ENCODE data around the gene GPRIN3.
A peak's percentile ranks its signal among the peaks of the same experiment; 100 is the strongest.

Gene GPRIN3

DNA sequence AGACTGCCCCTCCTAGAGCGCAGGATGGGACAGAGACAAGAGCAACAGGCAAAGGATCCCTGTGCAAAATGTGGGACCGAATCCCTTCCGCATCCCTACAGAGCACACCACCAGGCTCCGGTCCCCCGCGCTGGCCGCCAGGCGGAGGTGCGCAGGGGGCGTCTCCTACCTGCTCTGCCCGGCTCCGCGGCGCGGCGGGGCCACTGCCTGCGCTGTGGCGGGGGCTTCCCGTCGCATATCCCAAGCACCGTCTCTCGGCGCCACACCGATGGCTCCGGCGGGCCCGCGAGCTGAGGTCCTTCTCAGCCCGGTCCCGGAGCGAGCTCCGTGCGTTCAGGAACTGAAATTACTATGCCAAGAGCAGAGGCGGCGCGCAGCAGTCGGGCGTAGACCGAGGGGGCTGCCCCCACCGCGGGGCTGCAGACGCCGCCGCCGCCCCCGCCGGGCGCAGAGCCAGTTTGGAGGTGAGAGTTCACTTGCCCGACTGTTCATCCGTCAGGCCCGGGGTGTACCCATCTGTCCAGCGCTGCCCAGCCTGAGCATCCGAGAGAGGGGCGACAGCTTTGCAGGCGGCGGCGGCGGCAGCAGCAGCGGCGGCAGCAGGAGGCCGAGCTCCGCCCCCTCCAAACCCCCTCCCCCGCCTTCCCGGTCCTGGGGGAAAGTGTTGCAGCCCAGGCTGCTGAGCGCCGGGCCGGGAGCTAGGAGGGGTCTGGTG is at the start of gene GPRIN3:
GPRIN3 (minus strand) TSS at position 355 of the 715 bp plus-strand sequence. CDS start 57,690 bp downstream, outside the sequence.
- no peaks in the 10 kb centered on the region for H3K36me3 ChIP-seq (ENCODE audit: insufficient read depth, low read length)
- H2AFZ ChIP-seq (ENCODE audit: low read depth, low read length): peak within 1 kb of the TSS; percentile 99
- peaks cover 4% of the 10 kb centered on the region for H3K4me1 ChIP-seq (ENCODE audit: insufficient read depth, low read length)
- H3K9me3 ChIP-seq (ENCODE audit: low read length): no peaks in the 10 kb centered on the region
- H3K4me3 ChIP-seq (ENCODE audit: low read length): peak within 1 kb of the TSS; percentile 50
- H3K27me3 ChIP-seq (ENCODE audit: insufficient read depth, low read length): peaks cover 33% of the 10 kb centered on the region

DNA sequence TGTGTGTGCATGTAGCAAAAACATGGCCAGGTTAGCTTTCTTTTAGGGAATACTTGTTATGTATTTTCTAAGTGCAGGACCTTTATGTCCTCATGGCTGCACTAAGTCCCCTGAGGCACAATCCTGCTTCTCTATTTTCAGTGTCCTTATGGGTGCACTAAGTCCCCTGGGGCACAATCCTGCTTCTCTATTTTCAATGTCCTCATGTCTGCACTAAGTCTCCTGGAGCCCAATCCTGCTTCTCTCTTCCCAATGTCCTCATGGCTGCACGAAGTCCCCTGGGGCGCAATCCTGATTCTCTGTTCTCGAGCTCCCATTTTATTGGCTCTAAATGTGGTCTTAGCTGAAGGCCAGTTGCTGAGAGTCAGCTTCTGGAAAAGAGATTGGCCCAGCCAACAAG is 49.7 kb upstream of the GPRIN3 start:
- Histone ChIP-seq H3K9me3 (ENCODE audit: low read length) (no peaks in the 10 kb centered on the region), H3K4me1 (ENCODE audit: insufficient read depth, low read length) (no peaks in the 10 kb centered on the region), H2AFZ (ENCODE audit: low read depth, low read length) (no peak overlapping the region), H3K4me3 (ENCODE audit: low read length) (no peak overlapping the region), H3K36me3 (ENCODE audit: insufficient read depth, low read length) (no peaks in the 10 kb centered on the region), H3K27me3 (ENCODE audit: insufficient read depth, low read length) (no peaks in the 10 kb centered on the region)

DNA sequence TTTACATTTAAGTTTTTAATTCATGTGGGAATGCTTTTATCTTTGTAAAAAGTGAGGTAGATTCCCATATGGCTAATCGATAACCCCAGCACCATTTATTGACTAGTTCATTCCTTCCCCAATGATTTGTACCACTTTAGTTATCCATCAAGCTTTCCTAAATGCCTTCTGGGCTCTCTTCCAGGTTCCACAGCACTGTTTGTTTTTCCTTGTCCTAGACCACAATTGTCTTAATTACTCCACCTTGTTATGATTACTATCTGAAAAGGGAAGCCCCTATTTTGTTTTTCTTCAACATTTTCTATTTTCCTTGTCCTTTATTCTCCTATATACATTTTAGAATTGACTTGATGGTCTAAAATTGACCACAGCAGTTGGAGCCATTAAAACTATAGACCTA is 48.5 kb upstream of the GPRIN3 start:
- Histone ChIP-seq H3K4me1 (ENCODE audit: insufficient read depth, low read length) (no peaks in the 10 kb centered on the region), H2AFZ (ENCODE audit: low read depth, low read length) (no peak overlapping the region), H3K27me3 (ENCODE audit: insufficient read depth, low read length) (no peaks in the 10 kb centered on the region), H3K4me3 (ENCODE audit: low read length) (no peak overlapping the region), H3K36me3 (ENCODE audit: insufficient read depth, low read length) (no peaks in the 10 kb centered on the region), H3K9me3 (ENCODE audit: low read length) (no peaks in the 10 kb centered on the region)

DNA sequence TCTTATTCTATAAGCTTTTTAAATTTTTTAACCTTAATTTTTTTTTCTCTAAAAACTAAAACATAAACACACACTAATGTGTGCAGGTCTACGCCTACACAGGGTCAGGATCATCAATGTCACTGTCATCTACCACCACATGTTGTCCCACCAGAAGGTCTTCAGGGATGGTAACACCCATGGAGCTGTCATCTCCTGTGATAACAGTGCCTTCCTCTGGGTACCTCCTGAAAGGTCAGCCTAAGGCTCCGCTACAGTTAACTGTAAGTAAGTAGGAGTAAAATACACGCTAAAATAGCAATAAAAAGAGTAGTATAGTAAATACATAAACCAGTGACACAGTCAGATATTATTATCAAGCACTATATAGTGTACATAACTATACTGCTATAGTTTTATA is 45.9 kb upstream of the GPRIN3 start:
- no peak overlapping the region for H3K4me3 ChIP-seq (ENCODE audit: low read length)
- no peaks in the 10 kb centered on the region for H3K36me3 ChIP-seq (ENCODE audit: insufficient read depth, low read length)
- H2AFZ ChIP-seq (ENCODE audit: low read depth, low read length): no peak overlapping the region
- H3K4me1 ChIP-seq (ENCODE audit: insufficient read depth, low read length): no peaks in the 10 kb centered on the region
- no peaks in the 10 kb centered on the region for H3K27me3 ChIP-seq (ENCODE audit: insufficient read depth, low read length)
- no peaks in the 10 kb centered on the region for H3K9me3 ChIP-seq (ENCODE audit: low read length)

DNA sequence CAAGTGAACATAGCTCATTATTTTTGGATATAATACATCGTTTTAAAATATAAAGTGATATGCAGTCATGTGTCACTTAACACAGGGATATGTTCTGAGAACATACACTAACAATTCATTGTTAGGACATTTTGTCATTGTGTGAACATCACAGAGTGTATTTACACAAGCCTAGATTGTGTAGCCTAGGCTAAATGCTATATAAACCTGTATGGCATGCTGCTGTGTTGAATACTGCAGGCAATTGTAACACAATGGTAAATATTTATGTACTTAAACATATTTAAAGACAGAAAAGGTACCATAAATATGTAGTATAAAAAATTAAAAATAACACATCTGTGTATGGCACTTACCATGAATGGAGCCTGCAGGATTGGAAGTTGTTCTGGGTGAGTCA is 44.9 kb upstream of the GPRIN3 start:
- Histone ChIP-seq H3K36me3 (ENCODE audit: insufficient read depth, low read length) (no peaks in the 10 kb centered on the region), H2AFZ (ENCODE audit: low read depth, low read length) (no peak overlapping the region), H3K4me1 (ENCODE audit: insufficient read depth, low read length) (no peaks in the 10 kb centered on the region), H3K27me3 (ENCODE audit: insufficient read depth, low read length) (no peaks in the 10 kb centered on the region), H3K9me3 (ENCODE audit: low read length) (peaks cover 3% of the 10 kb centered on the region), H3K4me3 (ENCODE audit: low read length) (no peak overlapping the region)

DNA sequence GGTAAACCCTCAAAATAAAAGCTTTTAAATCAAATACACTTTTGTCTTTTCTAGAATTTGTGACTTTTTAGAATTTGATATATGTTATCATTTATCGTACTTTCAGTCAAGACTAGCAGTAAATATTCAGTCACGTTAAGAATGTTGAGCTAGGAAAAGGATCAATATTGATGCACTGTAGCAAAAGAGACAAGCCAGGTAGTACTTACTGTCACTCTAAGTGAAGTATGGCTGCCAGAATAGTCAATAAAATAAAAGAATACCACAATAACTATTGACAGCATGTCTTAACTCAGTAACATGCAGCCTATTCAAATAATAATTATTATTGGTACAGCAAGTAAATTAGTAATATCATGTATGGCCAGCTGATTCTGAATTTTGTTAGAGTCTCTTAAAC is 43.6 kb upstream of the GPRIN3 start:
- H3K4me1 ChIP-seq (ENCODE audit: insufficient read depth, low read length): no peaks in the 10 kb centered on the region
- no peaks in the 10 kb centered on the region for H3K27me3 ChIP-seq (ENCODE audit: insufficient read depth, low read length)
- no peak overlapping the region for H3K4me3 ChIP-seq (ENCODE audit: low read length)
- no peaks in the 10 kb centered on the region for H3K36me3 ChIP-seq (ENCODE audit: insufficient read depth, low read length)
- no peak overlapping the region for H2AFZ ChIP-seq (ENCODE audit: low read depth, low read length)
- peaks cover 3% of the 10 kb centered on the region for H3K9me3 ChIP-seq (ENCODE audit: low read length)

DNA sequence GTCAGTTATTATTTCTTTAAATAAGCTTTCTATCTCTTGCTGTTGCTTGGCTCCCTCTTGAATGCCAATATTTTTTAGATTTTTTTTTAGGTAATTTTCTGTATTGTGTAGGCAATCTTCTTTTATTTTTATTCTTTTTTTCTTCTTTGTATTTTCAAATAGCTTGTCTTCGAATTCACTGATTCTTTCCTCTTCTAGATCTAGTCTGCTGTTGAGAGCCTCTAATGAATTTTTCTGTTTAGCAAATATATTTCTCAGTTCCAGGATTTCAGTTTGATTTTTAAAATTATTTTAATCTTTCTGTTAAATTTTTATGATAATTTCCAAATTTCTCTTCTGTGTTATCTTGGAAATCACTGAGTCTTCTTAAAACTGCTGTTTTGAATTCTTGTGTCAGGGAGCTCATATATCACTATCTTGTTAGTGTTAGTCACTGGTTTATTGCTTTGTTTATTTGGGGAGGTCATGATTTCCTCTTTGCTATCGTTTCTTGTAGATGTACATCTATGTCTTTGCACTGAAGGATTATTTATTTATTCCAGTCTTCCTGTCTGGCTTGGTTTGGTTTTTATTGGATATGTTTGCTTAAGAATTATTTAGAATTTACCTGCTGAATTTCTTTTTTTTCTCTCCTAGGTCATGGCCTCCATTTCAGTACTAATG is 39.9 kb upstream of the GPRIN3 start:
- no peaks in the 10 kb centered on the region for H3K4me1 ChIP-seq (ENCODE audit: insufficient read depth, low read length)
- H3K36me3 ChIP-seq (ENCODE audit: insufficient read depth, low read length): no peaks in the 10 kb centered on the region
- H3K9me3 ChIP-seq (ENCODE audit: low read length): peaks cover 3% of the 10 kb centered on the region
- no peaks in the 10 kb centered on the region for H3K27me3 ChIP-seq (ENCODE audit: insufficient read depth, low read length)
- no peak overlapping the region for H2AFZ ChIP-seq (ENCODE audit: low read depth, low read length)
- H3K4me3 ChIP-seq (ENCODE audit: low read length): no peak overlapping the region

DNA sequence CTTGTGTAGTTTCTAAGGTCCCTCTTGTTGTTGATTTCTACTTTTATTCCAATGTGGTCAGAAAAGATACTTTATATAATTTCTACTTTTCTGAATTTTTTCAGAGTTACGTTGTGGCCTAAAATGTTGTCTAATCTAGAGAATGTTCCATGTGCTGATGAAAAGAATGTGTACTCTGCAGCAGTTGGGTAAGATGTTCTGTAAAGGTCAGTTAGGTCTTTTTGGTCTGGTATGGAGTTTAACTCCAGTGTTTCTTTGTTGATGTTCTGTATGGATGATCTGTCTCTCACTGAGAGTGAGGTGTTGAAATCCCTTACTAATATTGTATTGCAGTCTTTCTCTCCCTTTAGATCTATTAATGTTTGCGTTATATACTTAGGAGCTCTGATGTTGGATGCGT is 37.0 kb upstream of the GPRIN3 start:
- Histone ChIP-seq H3K27me3 (ENCODE audit: insufficient read depth, low read length) (no peaks in the 10 kb centered on the region), H3K4me1 (ENCODE audit: insufficient read depth, low read length) (no peaks in the 10 kb centered on the region), H3K4me3 (ENCODE audit: low read length) (no peak overlapping the region), H3K9me3 (ENCODE audit: low read length) (peaks cover 3% of the 10 kb centered on the region), H3K36me3 (ENCODE audit: insufficient read depth, low read length) (no peaks in the 10 kb centered on the region), H2AFZ (ENCODE audit: low read depth, low read length) (no peak overlapping the region)

DNA sequence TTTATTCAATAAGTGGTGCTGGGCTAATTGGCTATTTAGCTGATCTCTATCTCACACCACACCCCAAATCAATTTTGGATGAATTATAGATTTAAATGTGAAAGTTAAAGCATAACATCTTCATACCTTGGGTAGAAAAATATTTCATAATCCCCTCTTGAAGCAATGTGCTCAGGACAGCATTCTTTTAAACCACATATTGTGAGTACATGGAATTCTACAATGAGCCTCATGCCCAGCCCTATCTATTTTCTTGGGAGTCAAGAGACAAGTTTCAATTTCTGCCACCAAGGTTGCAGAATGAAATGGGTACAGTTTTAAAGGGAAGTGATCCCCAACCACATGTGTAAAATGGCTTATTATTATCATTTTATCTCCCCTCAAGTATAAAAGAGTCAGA is 30.6 kb upstream of the GPRIN3 start:
- no peaks in the 10 kb centered on the region for H3K4me1 ChIP-seq (ENCODE audit: insufficient read depth, low read length)
- no peaks in the 10 kb centered on the region for H3K36me3 ChIP-seq (ENCODE audit: insufficient read depth, low read length)
- H3K9me3 ChIP-seq (ENCODE audit: low read length): no peaks in the 10 kb centered on the region
- no peak overlapping the region for H2AFZ ChIP-seq (ENCODE audit: low read depth, low read length)
- H3K4me3 ChIP-seq (ENCODE audit: low read length): no peak overlapping the region
- no peaks in the 10 kb centered on the region for H3K27me3 ChIP-seq (ENCODE audit: insufficient read depth, low read length)

DNA sequence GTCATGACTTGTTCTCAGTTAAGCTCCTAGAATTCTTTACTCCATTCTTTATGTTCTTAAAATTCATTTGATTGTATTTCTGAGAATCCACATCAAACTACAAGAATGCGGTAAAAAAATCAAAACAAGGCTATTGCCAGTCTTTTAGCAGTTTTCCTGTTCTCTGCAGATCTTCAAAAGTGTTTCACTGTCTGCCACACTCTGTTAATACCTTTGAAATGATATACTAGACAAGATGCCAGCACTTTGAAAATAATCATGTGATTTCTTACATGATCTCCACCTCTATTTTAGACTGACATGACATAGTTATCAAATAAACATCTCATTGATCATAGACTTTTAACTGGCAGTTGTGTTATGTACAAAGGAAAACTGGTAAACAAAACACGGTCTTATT is 30.1 kb upstream of the GPRIN3 start:
- no peak overlapping the region for H3K4me3 ChIP-seq (ENCODE audit: low read length)
- H3K36me3 ChIP-seq (ENCODE audit: insufficient read depth, low read length): no peaks in the 10 kb centered on the region
- no peaks in the 10 kb centered on the region for H3K27me3 ChIP-seq (ENCODE audit: insufficient read depth, low read length)
- no peak overlapping the region for H2AFZ ChIP-seq (ENCODE audit: low read depth, low read length)
- H3K4me1 ChIP-seq (ENCODE audit: insufficient read depth, low read length): no peaks in the 10 kb centered on the region
- H3K9me3 ChIP-seq (ENCODE audit: low read length): no peaks in the 10 kb centered on the region

DNA sequence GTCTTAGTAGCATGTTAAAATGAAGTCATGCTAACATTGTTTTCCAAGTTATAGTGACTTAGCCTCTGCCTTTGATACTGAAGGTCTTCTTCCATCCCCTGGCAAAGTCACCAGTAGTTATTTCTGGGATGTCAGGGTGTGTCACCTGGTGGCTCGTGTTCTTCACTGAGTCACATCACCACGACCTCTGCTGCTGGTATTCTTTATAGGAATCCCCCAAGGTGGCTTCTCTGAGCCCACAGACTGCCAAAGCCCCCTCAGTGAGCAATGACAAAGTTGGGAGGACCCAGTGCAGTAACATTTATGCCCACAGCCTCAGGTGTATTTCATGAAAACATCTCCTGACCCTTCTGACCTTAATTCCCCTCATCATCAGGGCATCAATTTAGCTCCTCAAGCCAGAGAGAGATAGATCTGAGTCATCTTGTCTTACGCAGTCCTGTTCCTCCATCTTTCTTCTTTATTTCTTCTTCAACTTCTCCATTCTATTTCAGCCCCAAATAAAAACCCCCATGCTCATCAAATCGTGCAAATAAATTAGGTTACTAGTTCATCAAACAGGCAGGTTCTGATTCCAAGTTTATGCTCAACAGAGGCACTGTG is 29.3 kb upstream of the GPRIN3 start:
- Histone ChIP-seq H3K4me1 (ENCODE audit: insufficient read depth, low read length) (no peaks in the 10 kb centered on the region), H3K36me3 (ENCODE audit: insufficient read depth, low read length) (no peaks in the 10 kb centered on the region), H3K27me3 (ENCODE audit: insufficient read depth, low read length) (no peaks in the 10 kb centered on the region), H3K4me3 (ENCODE audit: low read length) (no peak overlapping the region), H2AFZ (ENCODE audit: low read depth, low read length) (no peak overlapping the region), H3K9me3 (ENCODE audit: low read length) (no peaks in the 10 kb centered on the region)

DNA sequence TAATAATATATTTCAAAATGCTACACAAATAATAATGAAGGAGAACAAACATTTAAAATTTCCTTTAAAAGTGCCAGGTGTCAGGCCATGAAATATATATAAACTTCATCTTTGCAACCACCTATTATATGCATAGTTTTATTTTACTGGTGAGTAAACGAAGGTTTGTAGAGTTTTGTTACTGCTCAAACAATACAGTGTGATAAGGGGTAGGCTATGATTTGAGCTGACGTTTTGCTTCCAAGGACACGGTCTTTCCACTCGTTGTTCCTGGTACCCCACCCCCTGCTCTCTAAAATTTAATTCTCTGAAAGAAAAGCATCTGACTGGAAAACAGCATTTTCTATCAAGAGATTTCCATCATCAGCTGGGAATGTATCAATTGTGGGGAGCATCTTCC is 27.2 kb upstream of the GPRIN3 start:
- Histone ChIP-seq H3K9me3 (ENCODE audit: low read length) (no peaks in the 10 kb centered on the region), H2AFZ (ENCODE audit: low read depth, low read length) (no peak overlapping the region), H3K4me3 (ENCODE audit: low read length) (no peak overlapping the region), H3K27me3 (ENCODE audit: insufficient read depth, low read length) (no peaks in the 10 kb centered on the region), H3K36me3 (ENCODE audit: insufficient read depth, low read length) (no peaks in the 10 kb centered on the region), H3K4me1 (ENCODE audit: insufficient read depth, low read length) (no peaks in the 10 kb centered on the region)

DNA sequence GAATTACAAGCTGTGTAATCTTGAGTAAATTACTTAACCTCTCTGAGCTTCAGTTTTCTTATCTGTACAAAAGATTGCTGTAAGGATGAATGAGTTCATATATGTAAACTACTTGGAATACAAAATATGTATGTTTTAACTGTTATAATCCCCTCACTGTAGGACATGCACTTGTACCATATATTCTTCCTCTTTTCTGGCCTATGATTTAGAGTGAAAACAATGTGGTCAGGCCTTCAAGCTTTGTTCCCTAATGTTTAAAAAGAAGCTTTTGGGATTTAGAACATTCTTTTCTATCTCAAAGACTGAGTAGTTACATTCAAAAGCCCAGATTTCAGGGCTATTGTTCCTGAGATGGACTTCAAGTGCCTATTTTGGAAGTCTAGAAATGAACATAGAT is 26.7 kb upstream of the GPRIN3 start:
- H2AFZ ChIP-seq (ENCODE audit: low read depth, low read length): no peak overlapping the region
- no peaks in the 10 kb centered on the region for H3K27me3 ChIP-seq (ENCODE audit: insufficient read depth, low read length)
- no peaks in the 10 kb centered on the region for H3K36me3 ChIP-seq (ENCODE audit: insufficient read depth, low read length)
- H3K9me3 ChIP-seq (ENCODE audit: low read length): no peaks in the 10 kb centered on the region
- H3K4me1 ChIP-seq (ENCODE audit: insufficient read depth, low read length): no peaks in the 10 kb centered on the region
- no peak overlapping the region for H3K4me3 ChIP-seq (ENCODE audit: low read length)
